Left ventricle myocardium inferior (tissue), 1 donor: ENCODE data around the gene PDE3B. TPM values are rescaled to one million over a fixed set of nuclear protein-coding genes. Genes with fewer than 3 reads are reported as not detected.

Experiments used
- DNase-seq: peaks from one replicate; pipeline ENCODE4 v3.0.0-alpha.2; 2020
- H3K27ac ChIP-seq: fragments of 200-600 bp; replicated peaks from 2 replicates; pipeline ENCODE4 v1.8.0; 2021
- H3K27me3 ChIP-seq: fragments of 200-600 bp; 2 replicates; pipeline ENCODE4 v1.8.0; 2021; ENCODE audit warnings: low read depth
- H3K36me3 ChIP-seq: fragments of 200-600 bp; 2 replicates; pipeline ENCODE4 v1.8.0; 2021
- H3K4me1 ChIP-seq: fragments of 200-600 bp; 2 replicates; pipeline ENCODE4 v1.8.0; 2021
- H3K4me3 ChIP-seq: fragments of 200-600 bp; 2 replicates; pipeline ENCODE4 v1.8.0; 2021; ENCODE audit warnings: mild to moderate bottlenecking, moderate library complexity
- H3K9me3 ChIP-seq: fragments of 200-600 bp; replicated peaks from 2 replicates; pipeline ENCODE4 v1.8.0; 2021
- intact Hi-C: fragments of 100-400 bp; cut with micrococcal nuclease; formaldehyde crosslinking; loops from one replicate; pipeline ENCODE4 v1.11.0; 2022
- total RNA-seq: library from RNA; stranded (reverse); fragmentation: NEBNext Ultra II Directional; extraction: Animal tissue kit (Norgen Biotek cat#: 25700); gene quantifications from one replicate; pipeline ENCODE4 v1.2.1, GENCODE V29; 2021
- TF ChIP-seq, protein P1 (sequence below): fragments of 200-600 bp; IDR thresholded peaks from 2 replicates; pipeline ENCODE4 v1.8.0; 2021; ENCODE audit warnings: antibody characterized with exemption, mild to moderate bottlenecking, borderline replicate concordance
- donor health status: DM: no; HTN: yes; CAD: no; lungs with severe emphysema.

PDE3B gene
- total RNA-seq, 1 donor from 2014 or later: 5.9 TPM

DNA sequence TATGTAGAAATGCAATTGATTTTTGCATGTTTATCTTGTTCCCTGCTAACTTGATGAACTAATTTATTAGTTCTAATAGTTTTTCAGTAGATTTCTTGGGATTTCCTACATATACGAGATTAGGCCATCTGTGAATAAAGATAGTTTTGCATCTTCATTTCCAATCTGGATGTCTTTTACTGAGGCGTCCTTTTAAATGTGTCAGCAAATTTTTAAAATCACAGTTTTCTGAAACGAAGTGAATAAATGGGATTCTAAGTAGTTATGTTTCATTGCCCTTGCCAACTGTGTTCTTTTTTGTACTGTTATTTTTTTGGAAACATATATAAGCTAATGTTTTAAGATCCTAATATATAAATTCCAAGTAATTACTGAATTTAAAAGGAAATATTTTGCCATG, 198.4 kb downstream of the PDE3B start:
- DNase-seq: no peak
- H3K4me3 ChIP-seq: no peak overlapping the region
- H3K9me3 ChIP-seq: no peaks in the 10 kb centered on the region
- intact Hi-C loops: no loop called here
- H3K27me3 ChIP-seq: no peaks in the 10 kb centered on the region
- H3K27ac ChIP-seq: no peak overlapping the region
- TF ChIP-seq, protein P1, sequence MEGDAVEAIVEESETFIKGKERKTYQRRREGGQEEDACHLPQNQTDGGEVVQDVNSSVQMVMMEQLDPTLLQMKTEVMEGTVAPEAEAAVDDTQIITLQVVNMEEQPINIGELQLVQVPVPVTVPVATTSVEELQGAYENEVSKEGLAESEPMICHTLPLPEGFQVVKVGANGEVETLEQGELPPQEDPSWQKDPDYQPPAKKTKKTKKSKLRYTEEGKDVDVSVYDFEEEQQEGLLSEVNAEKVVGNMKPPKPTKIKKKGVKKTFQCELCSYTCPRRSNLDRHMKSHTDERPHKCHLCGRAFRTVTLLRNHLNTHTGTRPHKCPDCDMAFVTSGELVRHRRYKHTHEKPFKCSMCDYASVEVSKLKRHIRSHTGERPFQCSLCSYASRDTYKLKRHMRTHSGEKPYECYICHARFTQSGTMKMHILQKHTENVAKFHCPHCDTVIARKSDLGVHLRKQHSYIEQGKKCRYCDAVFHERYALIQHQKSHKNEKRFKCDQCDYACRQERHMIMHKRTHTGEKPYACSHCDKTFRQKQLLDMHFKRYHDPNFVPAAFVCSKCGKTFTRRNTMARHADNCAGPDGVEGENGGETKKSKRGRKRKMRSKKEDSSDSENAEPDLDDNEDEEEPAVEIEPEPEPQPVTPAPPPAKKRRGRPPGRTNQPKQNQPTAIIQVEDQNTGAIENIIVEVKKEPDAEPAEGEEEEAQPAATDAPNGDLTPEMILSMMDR: no peak
- no peaks in the 10 kb centered on the region for H3K4me1 ChIP-seq
- H3K36me3 ChIP-seq: no peaks in the 10 kb centered on the region

DNA sequence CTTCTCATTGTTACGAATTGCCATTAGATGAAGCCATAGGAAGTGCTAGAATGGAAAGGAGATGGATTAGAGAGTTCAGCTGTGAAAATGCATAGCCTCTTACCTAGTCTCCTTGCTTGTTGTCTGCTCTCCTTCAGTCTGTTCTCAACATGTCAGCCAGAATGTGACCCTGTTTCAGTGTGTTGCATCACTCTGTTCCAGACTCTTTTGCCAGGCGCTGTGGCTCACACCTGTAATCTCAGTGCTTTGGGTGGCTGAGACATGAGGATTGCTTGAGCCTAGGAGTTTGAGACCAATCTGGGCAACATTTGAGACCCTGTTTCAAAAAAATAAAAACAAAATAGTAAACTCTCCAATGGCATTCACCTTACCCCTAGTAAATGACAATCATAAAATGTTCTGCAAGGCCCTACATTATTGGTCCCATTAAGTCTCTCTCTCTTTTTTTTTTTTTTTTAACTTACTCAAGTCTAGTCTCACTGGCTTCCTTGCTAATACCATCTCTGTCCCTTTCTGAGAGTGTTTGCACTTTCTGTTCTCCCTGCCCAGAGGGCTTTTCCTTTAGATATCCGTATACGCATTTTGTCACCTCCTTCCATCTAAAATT, 209.1 kb downstream of the PDE3B start:
- Histone ChIP-seq H3K4me1 (no peaks in the 10 kb centered on the region), H3K27me3 (no peaks in the 10 kb centered on the region), H3K36me3 (no peaks in the 10 kb centered on the region), H3K9me3 (no peaks in the 10 kb centered on the region), H3K27ac (no peak overlapping the region), H3K4me3 (no peak overlapping the region)
- TF ChIP-seq, protein P1: no peak
- DNase-seq: no peak
- intact Hi-C loops: no loop called here

DNA sequence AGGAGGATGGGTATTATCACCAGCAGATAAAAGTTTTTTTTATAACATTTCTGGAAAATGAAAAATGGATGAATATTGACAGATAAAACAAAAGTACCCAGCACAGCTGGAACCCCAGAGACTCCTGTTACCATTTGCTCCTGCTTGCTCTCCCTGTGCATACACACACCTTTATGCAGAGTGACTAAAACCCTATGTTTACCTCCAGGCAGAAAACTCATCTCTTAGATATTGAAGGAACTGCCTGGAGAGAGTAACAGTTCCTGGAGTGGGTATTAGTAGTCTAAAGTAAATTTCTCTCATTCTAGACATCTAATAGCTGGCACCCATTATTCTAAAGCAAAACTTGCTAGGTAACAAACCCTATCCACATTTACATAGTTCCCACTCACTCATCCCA, 210.5 kb downstream of the PDE3B start:
- H3K36me3 ChIP-seq: no peaks in the 10 kb centered on the region
- TF ChIP-seq, protein P1: no peak
- no peaks in the 10 kb centered on the region for H3K27me3 ChIP-seq
- DNase-seq: no peak
- H3K4me1 ChIP-seq: no peaks in the 10 kb centered on the region
- H3K4me3 ChIP-seq: no peak overlapping the region
- intact Hi-C loops: no loop called here
- no peak overlapping the region for H3K27ac ChIP-seq
- H3K9me3 ChIP-seq: no peaks in the 10 kb centered on the region

DNA sequence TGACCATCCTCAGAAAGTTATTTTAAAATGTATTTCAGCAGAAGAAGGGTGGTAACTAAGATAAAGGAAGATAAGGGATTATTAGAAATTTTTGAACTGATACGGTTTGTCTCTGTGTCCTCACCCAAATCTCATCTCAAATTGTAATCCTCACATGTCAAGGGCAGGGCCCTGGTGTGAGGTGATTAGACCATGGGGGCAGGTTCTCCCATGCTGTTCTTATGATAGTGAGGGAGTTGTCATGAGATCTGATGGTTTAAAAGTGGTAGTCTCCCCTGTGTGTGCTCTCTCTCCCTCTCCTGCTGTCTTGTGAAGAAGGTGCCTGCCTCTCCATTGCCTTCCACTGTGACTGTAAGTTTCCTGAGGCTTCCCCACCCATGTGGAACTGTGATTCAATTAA, 212.3 kb downstream of the PDE3B start:
- no peak for DNase-seq
- no peak overlapping the region for H3K4me3 ChIP-seq
- TF ChIP-seq, protein P1: no peak
- intact Hi-C loops: no loop called here
- H3K9me3 ChIP-seq: no peaks in the 10 kb centered on the region
- H3K4me1 ChIP-seq: no peaks in the 10 kb centered on the region
- H3K27ac ChIP-seq: no peak overlapping the region
- H3K27me3 ChIP-seq: no peaks in the 10 kb centered on the region
- no peaks in the 10 kb centered on the region for H3K36me3 ChIP-seq

DNA sequence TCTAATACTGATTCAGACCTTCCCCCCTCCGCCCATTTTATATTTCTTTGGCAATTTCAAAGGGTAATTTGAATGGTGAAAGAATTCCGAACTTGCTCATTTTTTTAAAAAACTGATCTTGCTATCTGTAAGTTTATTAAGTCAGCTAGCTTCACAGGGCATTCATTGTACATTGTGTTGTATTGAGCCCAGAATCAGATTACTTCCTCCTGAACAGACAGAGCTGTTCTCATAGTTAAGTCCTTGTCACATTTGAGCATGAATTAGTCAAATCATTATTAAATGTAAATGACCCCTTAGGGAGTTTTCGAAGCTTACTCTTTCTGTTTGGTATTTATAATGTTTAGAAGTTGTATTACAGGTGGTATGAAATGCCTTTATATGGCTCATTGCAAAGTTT, 214.0 kb downstream of the PDE3B start:
- Histone ChIP-seq H3K36me3 (no peaks in the 10 kb centered on the region), H3K9me3 (no peaks in the 10 kb centered on the region), H3K4me1 (no peaks in the 10 kb centered on the region), H3K27me3 (no peaks in the 10 kb centered on the region), H3K4me3 (no peak overlapping the region), H3K27ac (no peak overlapping the region)
- intact Hi-C loops: no loop called here
- TF ChIP-seq, protein P1: no peak
- DNase-seq: no peak

DNA sequence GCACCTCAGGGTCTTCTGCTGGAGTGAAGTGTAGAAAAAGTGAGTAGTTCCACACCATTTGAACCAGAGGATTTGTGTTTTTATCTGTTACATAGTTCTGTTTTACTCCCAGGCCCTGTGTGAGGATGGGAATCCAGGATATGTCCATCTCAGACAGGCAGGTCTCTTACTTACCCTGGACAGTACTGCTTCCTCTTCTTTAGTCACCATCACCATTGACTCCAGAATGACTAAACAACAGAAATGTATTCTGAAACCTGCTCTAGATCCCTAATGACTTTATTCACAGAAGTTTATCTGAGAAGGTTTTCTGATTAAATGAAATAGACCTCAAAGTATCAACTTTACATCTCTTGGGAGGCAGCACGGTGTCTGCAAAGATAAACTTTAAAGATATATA, 214.8 kb downstream of the PDE3B start:
- TF ChIP-seq, protein P1: no peak
- no peak overlapping the region for H3K4me3 ChIP-seq
- intact Hi-C loops: no loop called here
- peaks cover under 1% of the 10 kb centered on the region for H3K36me3 ChIP-seq
- no peaks in the 10 kb centered on the region for H3K4me1 ChIP-seq
- peaks cover 4% of the 10 kb centered on the region for H3K9me3 ChIP-seq
- H3K27ac ChIP-seq: no peak overlapping the region
- DNase-seq: no peak
- no peaks in the 10 kb centered on the region for H3K27me3 ChIP-seq
